Liver (tissue), 9 donors: Measurements from ENCODE around the gene SPRN. TPM values are rescaled to one million over a fixed set of nuclear protein-coding genes. Genes with fewer than 3 reads are reported as not detected.
A peak's percentile ranks its signal among the peaks of the same experiment; 100 is the strongest.
"Not testable (repeated sequence)": the region's sequence is repeated elsewhere in the genome, so short reads cannot be mapped to it uniquely, and the experiment has no call there.

ENCODE experiments used
- DNase-seq: peaks from one replicate; pipeline ENCODE4 v3.0.0-alpha.2; 2017; ENCODE audit warnings: low spot score
- H3K27ac ChIP-seq, 2 donors: one replicate each; pipeline ENCODE4 v1.7.0; 2013; ENCODE audit warnings: inconsistent platforms in 2 of 2, low read length in 2 of 2, control low read depth in 1 of 2, low read depth in 1 of 2, mild to moderate bottlenecking in 1 of 2
- H3K27me3 ChIP-seq, 4 donors: one replicate each; pipeline versions ENCODE4 v1.6.1 to v1.7.0; 2013; ENCODE audit warnings: low read length in 3 of 4, inconsistent platforms in 1 of 4, mild to moderate bottlenecking in 1 of 4, moderate library complexity in 1 of 4; ENCODE audit not compliant: control insufficient read depth in 4 of 4, insufficient read depth in 4 of 4
- H3K36me3 ChIP-seq, 4 donors: one replicate each; pipeline versions ENCODE4 v1.6.1 to v1.7.0; 2013; ENCODE audit warnings: low read length in 3 of 4, mild to moderate bottlenecking in 3 of 4, low read depth in 1 of 4, moderate library complexity in 1 of 4; ENCODE audit not compliant: control insufficient read depth in 4 of 4, insufficient read depth in 3 of 4
- H3K4me1 ChIP-seq, 4 donors: one replicate each; pipeline versions ENCODE4 v1.6.1 to v1.7.0; 2013; ENCODE audit warnings: low read length in 3 of 4, mild to moderate bottlenecking in 3 of 4, moderate library complexity in 1 of 4; ENCODE audit not compliant: control insufficient read depth in 4 of 4, insufficient read depth in 4 of 4
- H3K4me3 ChIP-seq, 3 donors: one replicate each; pipeline versions ENCODE4 v1.6.1 to v1.7.0; 2013; ENCODE audit warnings: low read length in 3 of 3, control low read depth in 1 of 3, low read depth in 1 of 3, mild to moderate bottlenecking in 1 of 3
- H3K9ac ChIP-seq, 2 donors: one replicate each; pipeline ENCODE4 v1.7.0; 2013; ENCODE audit warnings: low read length in 2 of 2, mild to moderate bottlenecking in 2 of 2, moderate library complexity in 2 of 2, control low read depth in 1 of 2, low read depth in 1 of 2
- H3K9me3 ChIP-seq, 4 donors: one replicate each; pipeline versions ENCODE4 v1.6.1 to v1.7.0; 2013; ENCODE audit warnings: low read length in 3 of 4; ENCODE audit not compliant: control insufficient read depth in 4 of 4
- CTCF ChIP-seq: fragments of 150-350 bp; IDR thresholded peaks from 2 replicates; pipeline ENCODE4 v1.5.1; 2017; ENCODE audit warnings: improper control_type of control experiment, low read depth, low read length; ENCODE audit not compliant: missing input control
- EGR1 ChIP-seq, 2 donors: IDR thresholded peaks; 2 replicates each; pipeline ENCODE4 v1.6.1; 2016 to 2018; ENCODE audit warnings: antibody characterized with exemption in 2 of 2, low read depth in 2 of 2
- GABPA ChIP-seq, 2 donors: IDR thresholded peaks in 1 of 2; conservative IDR thresholded peaks in 1 of 2; 2 replicates each; pipeline ENCODE4 v1.6.1; 2016; ENCODE audit warnings: antibody characterized with exemption in 2 of 2, mild to moderate bottlenecking in 1 of 2, moderate library complexity in 1 of 2
- MAX ChIP-seq: IDR thresholded peaks from 2 replicates; pipeline ENCODE4 v1.6.1; 2016; ENCODE audit warnings: antibody characterized with exemption
- RAD21 ChIP-seq, 2 donors: IDR thresholded peaks; 2 replicates each; pipeline ENCODE4 v1.6.1; 2016; ENCODE audit warnings: antibody characterized with exemption in 2 of 2, mild to moderate bottlenecking in 2 of 2
- REST ChIP-seq: IDR thresholded peaks from 2 replicates; pipeline ENCODE4 v1.6.1; 2016; ENCODE audit warnings: antibody characterized with exemption, mild to moderate bottlenecking
- RXRA ChIP-seq, 2 donors: IDR thresholded peaks; 2 replicates each; pipeline ENCODE4 v1.6.1; 2017 to 2018; ENCODE audit warnings: antibody characterized with exemption in 2 of 2, mild to moderate bottlenecking in 1 of 2
- SP1 ChIP-seq: IDR thresholded peaks from 2 replicates; pipeline ENCODE4 v1.6.1; 2018; ENCODE audit warnings: antibody characterized with exemption, mild to moderate bottlenecking
- TAF1 ChIP-seq: conservative IDR thresholded peaks from 2 replicates; pipeline ENCODE4 v1.6.1; 2016; ENCODE audit warnings: antibody characterized with exemption, mild to moderate bottlenecking
- YY1 ChIP-seq: IDR thresholded peaks from 2 replicates; pipeline ENCODE4 v1.6.1; 2016; ENCODE audit warnings: antibody characterized with exemption, mild to moderate bottlenecking
- ZBTB33 ChIP-seq: IDR thresholded peaks from 2 replicates; pipeline ENCODE4 v1.6.1; 2016; ENCODE audit warnings: antibody characterized with exemption
- WGBS: extraction: QIAGEN DNeasy Blood & Tissue Kit; methylation state at CpG from one replicate; pipeline ENCODE4 v1.1.7; 2013; 5-methylcytosine and 5-hydroxymethylcytosine counted together
- polyA plus RNA-seq, 2 donors: library from polyadenylated mRNA; stranded (reverse) in 1 of 2; unstranded in 1 of 2; fragments of 200-250 nt in 1 of 2; fragments of >200 nt in 1 of 2; fragmentation: Nextera tagmentation in 1 of 2; extraction: Ambion mirVana in 1 of 2; gene quantifications; one replicate each; pipeline versions ENCODE4 v1.2.1 to v1.2.3, GENCODE V29; 2013 to 2015
- total RNA-seq, 2 donors: library from RNA; depleted of rRNA; stranded (reverse); fragments of >200 nt; gene quantifications; one replicate each; pipeline ENCODE4 v1.2.3, GENCODE V29; 2014
- donor health status: healthy.
- donor health status: healthy.
- donor health status: healthy.
- donor health status: healthy.
- donor health status: healthy.

Gene SPRN
- total and polyA plus RNA-seq, 4 donors: 1.3 to 36.4 TPM; not detected in 2

- no peak for TF ChIP-seq RXRA (IDR thresholded peaks at IDR 0.05)
Observed at GRCh38 chr10:133377025-133377817, 47.2 kb downstream of the SPRN start (continued).

GRCh38 chr10:133376183-133376582, 48.2 kb downstream of the SPRN start:
- not testable (repeated sequence) for H3K9me3 ChIP-seq, H3K9ac ChIP-seq, H3K27me3 ChIP-seq, H3K4me3 ChIP-seq, DNase-seq, H3K36me3 ChIP-seq
- WGBS: 95% methylated on average over 5 of the region's 5 CpGs
- Histone ChIP-seq H3K27ac (peak overlapping the region in 1 of 2 donors; percentile 28), H3K4me1 (peaks cover 20 to 64% (median 38%) of the 10 kb centered on the region in 4 donors)

GRCh38 chr10:133375357-133376115, 48.9 kb downstream of the SPRN start:
- no peak for DNase-seq
- no peak overlapping the region for H3K9ac ChIP-seq
- no peak for TF ChIP-seq RAD21 (IDR thresholded peaks at IDR 0.05)
- no peak for TF ChIP-seq TAF1
- TF ChIP-seq MAX: no peak
- TF ChIP-seq SP1: no peak
- no peak for TF ChIP-seq YY1
- TF ChIP-seq CTCF: no peak
- no peak for TF ChIP-seq ZBTB33
- no peak for TF ChIP-seq REST
- TF ChIP-seq EGR1 (IDR thresholded peaks at IDR 0.05; ENCODE audit: low read depth in 2 of 2): no peak
- no peak for TF ChIP-seq GABPA (IDR thresholded peaks at IDR 0.05 in 1 of 2, conservative IDR thresholded peaks at IDR 0.05 in 1 of 2)
- no peaks in the 10 kb centered on the region for H3K9me3 ChIP-seq
- H3K4me1 ChIP-seq: peaks cover 21 to 66% (median 40%) of the 10 kb centered on the region in 4 donors
- H3K27me3 ChIP-seq: no peaks in the 10 kb centered on the region
- peaks cover 0 to 2% (median 2%) of the 10 kb centered on the region in 4 donors for H3K36me3 ChIP-seq
- WGBS: 90% methylated on average over 12 of the region's 12 CpGs
- H3K27ac ChIP-seq: no peak overlapping the region
- no peak overlapping the region for H3K4me3 ChIP-seq
